Measurements from ENCODE around the gene TRAF2. TPM values are rescaled to one million over a fixed set of nuclear protein-coding genes. Genes with fewer than 3 reads are reported as not detected.

Gene TRAF2
- total and polyA plus RNA-seq, 2 of the 13 experiments (the other 11 are each of a cell fraction or from before 2014, with no cell fraction given), result 12.4 to 13.6 TPM

DNA sequence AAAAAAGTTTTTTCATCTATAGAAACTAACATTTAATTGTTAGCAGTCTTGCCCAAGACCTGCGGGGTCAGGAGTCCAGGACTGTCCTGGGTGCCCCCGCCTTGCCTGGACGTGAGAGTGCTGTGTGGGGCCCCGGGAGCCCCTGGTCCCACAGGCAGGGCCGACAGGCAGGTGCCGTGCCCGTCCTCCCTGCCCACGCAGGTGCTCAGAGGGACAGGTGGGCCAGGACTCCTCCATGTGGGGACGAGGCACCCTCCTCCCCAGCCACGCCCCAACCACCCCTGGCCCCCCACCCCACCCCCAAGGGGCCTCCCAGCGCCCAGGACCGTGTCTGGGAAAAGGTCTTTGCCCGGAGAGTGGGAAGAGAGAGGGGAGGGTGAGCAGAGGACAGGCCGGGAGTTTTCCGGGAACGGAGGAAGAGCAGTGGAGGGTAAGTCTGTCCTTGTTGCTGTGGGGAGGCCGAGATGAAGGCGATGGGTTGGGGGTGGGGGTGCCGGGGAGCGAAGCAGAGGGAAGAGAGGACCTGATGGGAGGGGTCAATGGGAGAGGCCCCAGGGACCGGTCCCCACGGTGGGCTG lies 63.0 kb downstream of the TRAF2 start:
- Histone ChIP-seq H3K9ac (ENCODE audit: insufficient read depth, low read depth, low read length) (peak overlapping the region; percentile 86), H3K79me2 (ENCODE audit: insufficient read depth, low read length) (peaks cover 5% of the 10 kb centered on the region), H3K4me2 (ENCODE audit: low read depth, low read length) (peak overlapping the region; percentile 100), H3K4me1 (ENCODE audit: insufficient read depth, low read length) (peaks cover 59% of the 10 kb centered on the region), H4K20me1 (ENCODE audit: insufficient read depth, low read length) (no peaks in the 10 kb centered on the region), H3K9me3 (ENCODE audit: low read length) (no peaks in the 10 kb centered on the region), H3K27ac (ENCODE audit: extremely low read length, insufficient read depth, low read length) (peak overlapping the region; percentile 95), H3K4me3 (replicated peaks in 1 of 3; ENCODE audit: insufficient read depth in 1 of 3, low read depth in 2 of 3, low read length in 3 of 3) (peak overlapping the region; percentile 68 to 90 (median 87)), H3K36me3 (replicated peaks in 1 of 2; ENCODE audit: control insufficient read depth in 1 of 2, insufficient read depth in 2 of 2, low read length in 2 of 2) (no peaks in the 10 kb centered on the region), H3K27me3 (ENCODE audit: control insufficient read depth in 1 of 2, insufficient read depth in 2 of 2, low read length in 2 of 2) (no peaks in the 10 kb centered on the region), H2AFZ (ENCODE audit: low read length) (no peak overlapping the region)
- CTCF ChIA-PET (ENCODE audit: low intra/inter-chr PET ratio, low total read pairs), result no interaction called here
- DNase-seq (ENCODE audit: low spot score) (peak; percentile 49), FAIRE-seq (no peak), ATAC-seq (peak; percentile 30)
- intact Hi-C loops (cut with micrococcal nuclease; ENCODE audit: unreplicated experiment), result loop anchor here (2.0 kb wide), 2 partner anchors 19 to 85 kb away; no protein-coding TSS in a partner anchor
- POLR2A ChIA-PET, result interaction anchor here (0.7 to 2.5 kb wide), 13 partner anchors 12 to 626 kb away, joined by 3 to 10 read pairs (median 4); partner anchors contain the start of gene CLIC3
- in situ Hi-C loops (cut with HindIII; ENCODE audit: extremely low pct_ligation_motif_present, low pct_unique_long_range_greater_than_20kb), result loop anchor here (5.0 kb wide), 1 partner anchor 83 kb away; the partner anchor contains the start of gene FUT7
- 4% methylated on average over 13 of the region's 22 CpGs for WGBS (ENCODE audit: low lambda C conversion rate)
- no TSS peak for BruUV-seq (replicated peaks)
- 0 out of 2 replicates have a peak, but pooled peaks have one; percentile 35 for TF ChIP-seq FOXP4 (CRISPR knock-in tag; IDR thresholded peaks at IDR 0.05)
- 0 out of 4 replicates have a peak, but pooled peaks of 1 of the 2 experiments have one; percentile 5 for TF ChIP-seq EP300 (IDR thresholded peaks at IDR 0.05; ENCODE audit: low read depth in 2 of 2, low read length in 2 of 2)
- no peak for TF ChIP-seq EP300 (CRISPR knock-in tag; IDR thresholded peaks at IDR 0.05; ENCODE audit: borderline replicate concordance)
- TF ChIP-seq, protein P1, sequence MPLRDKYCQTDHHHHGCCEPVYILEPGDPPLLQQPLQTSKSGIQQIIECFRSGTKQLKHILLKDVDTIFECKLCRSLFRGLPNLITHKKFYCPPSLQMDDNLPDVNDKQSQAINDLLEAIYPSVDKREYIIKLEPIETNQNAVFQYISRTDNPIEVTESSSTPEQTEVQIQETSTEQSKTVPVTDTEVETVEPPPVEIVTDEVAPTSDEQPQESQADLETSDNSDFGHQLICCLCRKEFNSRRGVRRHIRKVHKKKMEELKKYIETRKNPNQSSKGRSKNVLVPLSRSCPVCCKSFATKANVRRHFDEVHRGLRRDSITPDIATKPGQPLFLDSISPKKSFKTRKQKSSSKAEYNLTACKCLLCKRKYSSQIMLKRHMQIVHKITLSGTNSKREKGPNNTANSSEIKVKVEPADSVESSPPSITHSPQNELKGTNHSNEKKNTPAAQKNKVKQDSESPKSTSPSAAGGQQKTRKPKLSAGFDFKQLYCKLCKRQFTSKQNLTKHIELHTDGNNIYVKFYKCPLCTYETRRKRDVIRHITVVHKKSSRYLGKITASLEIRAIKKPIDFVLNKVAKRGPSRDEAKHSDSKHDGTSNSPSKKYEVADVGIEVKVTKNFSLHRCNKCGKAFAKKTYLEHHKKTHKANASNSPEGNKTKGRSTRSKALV (CRISPR knock-in tag; IDR thresholded peaks at IDR 0.05), result no peak
- TF ChIP-seq, protein P2, sequence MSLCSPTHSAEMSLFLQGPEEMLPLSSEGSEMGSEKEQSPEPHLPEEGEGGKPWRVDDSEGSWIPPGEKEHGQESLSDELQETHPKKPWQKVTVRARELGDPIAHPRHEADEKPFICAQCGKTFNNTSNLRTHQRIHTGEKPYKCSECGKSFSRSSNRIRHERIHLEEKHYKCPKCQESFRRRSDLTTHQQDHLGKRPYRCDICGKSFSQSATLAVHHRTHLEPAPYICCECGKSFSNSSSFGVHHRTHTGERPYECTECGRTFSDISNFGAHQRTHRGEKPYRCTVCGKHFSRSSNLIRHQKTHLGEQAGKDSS (CRISPR knock-in tag; IDR thresholded peaks at IDR 0.05; ENCODE audit: borderline replicate concordance, low read depth), result peak; percentile 44; the same call in 1 of the 2 replicates
- TF ChIP-seq ZNF766 (CRISPR knock-in tag; IDR thresholded peaks at IDR 0.05; ENCODE audit: borderline replicate concordance), result 0 out of 2 replicates have a peak, but pooled peaks have one; percentile 33
- TF ChIP-seq GATAD2A (CRISPR knock-in tag; IDR thresholded peaks at IDR 0.05), result peak; percentile 48; the same call in 1 of the 2 replicates
- 0 out of 2 replicates have a peak, but pooled peaks have one; percentile 15 for TF ChIP-seq PPARG (CRISPR knock-in tag; conservative IDR thresholded peaks at IDR 0.05)
- TF ChIP-seq ZNF841 (CRISPR knock-in tag; IDR thresholded peaks at IDR 0.05; ENCODE audit: borderline replicate concordance), result no peak
- peak; percentile 29; the same call in 1 of the 2 replicates for TF ChIP-seq BRD4 (CRISPR knock-in tag; IDR thresholded peaks at IDR 0.05)
- TF ChIP-seq CEBPB (IDR thresholded peaks at IDR 0.05; ENCODE audit: borderline replicate concordance, low read depth, low read length), result peak; percentile 65
- 0 out of 2 replicates have a peak, but pooled peaks have one; percentile 30 for TF ChIP-seq ZNF678 (CRISPR knock-in tag; IDR thresholded peaks at IDR 0.05)
- TF ChIP-seq ZFP90 (CRISPR knock-in tag; IDR thresholded peaks at IDR 0.05; ENCODE audit: borderline replicate concordance), result no peak
- TF ChIP-seq ARNT2 (CRISPR knock-in tag; IDR thresholded peaks at IDR 0.05; ENCODE audit: low read depth), result 0 out of 2 replicates have a peak, but pooled peaks have one; percentile 8
- peak; percentile 97 for TF ChIP-seq ZNF263 (CRISPR knock-in tag; IDR thresholded peaks at IDR 0.05)
- TF ChIP-seq NONO (IDR thresholded peaks at IDR 0.05), result no peak
- TF ChIP-seq NONO (CRISPR knock-in tag; conservative IDR thresholded peaks at IDR 0.05), result no peak
- peak; percentile 77 for TF ChIP-seq ZNF777 (CRISPR knock-in tag; IDR thresholded peaks at IDR 0.05)
- TF ChIP-seq SSRP1 (CRISPR knock-in tag; IDR thresholded peaks at IDR 0.05), result 0 out of 2 replicates have a peak, but pooled peaks have one; percentile 19
